ENCODE data around the gene SPATC1L. TPM values are rescaled to one million over a fixed set of nuclear protein-coding genes. Genes with fewer than 3 reads are reported as not detected.

The SPATC1L gene
- total RNA-seq, 1 experiment from 2014 or later: 36.0 TPM

DNA sequence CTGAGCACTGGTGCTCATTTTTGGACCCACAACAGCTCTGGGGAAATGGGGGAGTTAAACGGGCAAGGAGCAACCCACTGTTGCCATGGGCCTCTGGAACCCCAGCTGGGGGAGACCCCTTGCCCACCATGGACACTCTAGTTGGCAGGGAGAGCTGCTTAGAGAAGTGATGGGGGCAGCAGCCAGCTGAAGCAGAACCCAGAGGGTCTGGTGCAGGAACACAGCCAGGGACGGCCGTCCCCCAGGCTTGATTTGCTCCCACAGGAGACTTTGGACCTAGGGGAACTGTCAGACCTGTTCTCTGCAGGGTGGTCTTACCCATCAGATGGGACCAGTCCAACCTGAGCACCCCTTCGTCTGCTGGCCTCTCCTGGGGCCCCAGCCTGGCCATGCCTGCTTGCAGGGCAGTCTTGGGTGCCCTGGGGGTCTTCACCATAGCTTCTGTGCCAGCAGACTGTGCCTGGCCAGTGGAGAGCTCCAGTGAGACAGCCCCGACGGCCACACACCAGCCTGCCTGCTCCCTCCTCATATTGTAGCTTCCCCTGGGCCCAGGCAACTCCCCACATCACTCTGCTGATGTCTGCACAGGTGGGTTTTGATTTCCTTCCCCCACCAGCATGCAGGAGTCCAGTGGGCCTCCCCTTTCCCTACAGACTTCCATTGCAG is 11.3 kb downstream of the SPATC1L start:
- Histone ChIP-seq H3K79me1 (ENCODE audit: insufficient read depth, low read depth, low read length, poor library complexity, severe bottlenecking) (peaks cover 6% of the 10 kb centered on the region), H3K23me2 (ENCODE audit: insufficient read length, low read depth, low read length, poor library complexity, severe bottlenecking) (no peaks in the 10 kb centered on the region), H4K8ac (replicated peaks; ENCODE audit: insufficient read length, low read depth, low read length) (no peak overlapping the region), H3K9ac (ENCODE audit: extremely low read depth, insufficient read length, low read length) (no peak overlapping the region), H4K5ac (ENCODE audit: insufficient read length, low read depth, low read length) (no peak overlapping the region), H3T11ph (ENCODE audit: low read length) (no peak overlapping the region), H3K4ac (ENCODE audit: low read depth, low read length) (no peak overlapping the region), H3K14ac (ENCODE audit: insufficient read depth, low read length) (no peak overlapping the region; the same call in 1 of the 2 replicates), H3K79me2 (ENCODE audit: insufficient read depth, low read length) (no peaks in the 10 kb centered on the region; the same call in 1 of the 2 replicates), H2BK12ac (ENCODE audit: insufficient read length, low read depth, low read length) (no peak overlapping the region), H4K91ac (ENCODE audit: insufficient read length, low read depth, low read length) (no peak overlapping the region), H2BK15ac (ENCODE audit: low read depth, low read length) (no peak overlapping the region), H3K27me3 (ENCODE audit: insufficient read depth, low read length) (no peaks in the 10 kb centered on the region), H3K4me1 (ENCODE audit: insufficient read depth, low read length) (0 out of 2 replicates have a peak, but pooled peaks cover 3% of the 10 kb centered on the region), H2BK20ac (ENCODE audit: low read depth, low read length, poor library complexity, severe bottlenecking) (no peak overlapping the region), H3K27ac (ENCODE audit: insufficient read length, low read depth, low read length) (no peak overlapping the region), H2AK5ac (ENCODE audit: insufficient read length, low read length) (no peak overlapping the region), H2AFZ (ENCODE audit: low read length) (no peak overlapping the region), H4K20me1 (ENCODE audit: control insufficient read depth, insufficient read depth, insufficient read length) (no peaks in the 10 kb centered on the region), H3K4me2 (ENCODE audit: insufficient read depth, insufficient read length, low read length) (no peak overlapping the region), H3K18ac (ENCODE audit: insufficient read length, low read depth, low read length) (no peak overlapping the region), H3K9me3 (ENCODE audit: control insufficient read depth, low read depth, low read length) (no peaks in the 10 kb centered on the region), H2BK5ac (ENCODE audit: insufficient read length, low read length) (no peak overlapping the region), H2BK120ac (ENCODE audit: low read depth, low read length, poor library complexity, severe bottlenecking) (no peak overlapping the region), H3K23ac (ENCODE audit: insufficient read length, low read depth, low read length) (no peak overlapping the region), H3K56ac (ENCODE audit: insufficient read length, low read depth, low read length) (no peak overlapping the region)
- TF ChIP-seq, protein P1, sequence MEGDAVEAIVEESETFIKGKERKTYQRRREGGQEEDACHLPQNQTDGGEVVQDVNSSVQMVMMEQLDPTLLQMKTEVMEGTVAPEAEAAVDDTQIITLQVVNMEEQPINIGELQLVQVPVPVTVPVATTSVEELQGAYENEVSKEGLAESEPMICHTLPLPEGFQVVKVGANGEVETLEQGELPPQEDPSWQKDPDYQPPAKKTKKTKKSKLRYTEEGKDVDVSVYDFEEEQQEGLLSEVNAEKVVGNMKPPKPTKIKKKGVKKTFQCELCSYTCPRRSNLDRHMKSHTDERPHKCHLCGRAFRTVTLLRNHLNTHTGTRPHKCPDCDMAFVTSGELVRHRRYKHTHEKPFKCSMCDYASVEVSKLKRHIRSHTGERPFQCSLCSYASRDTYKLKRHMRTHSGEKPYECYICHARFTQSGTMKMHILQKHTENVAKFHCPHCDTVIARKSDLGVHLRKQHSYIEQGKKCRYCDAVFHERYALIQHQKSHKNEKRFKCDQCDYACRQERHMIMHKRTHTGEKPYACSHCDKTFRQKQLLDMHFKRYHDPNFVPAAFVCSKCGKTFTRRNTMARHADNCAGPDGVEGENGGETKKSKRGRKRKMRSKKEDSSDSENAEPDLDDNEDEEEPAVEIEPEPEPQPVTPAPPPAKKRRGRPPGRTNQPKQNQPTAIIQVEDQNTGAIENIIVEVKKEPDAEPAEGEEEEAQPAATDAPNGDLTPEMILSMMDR (conservative IDR thresholded peaks at IDR 0.05): no peak
- H3K4me3 Mint-ChIP-seq: no peak overlapping the region
- no peak for DNase-seq
- peak overlapping the region in 2 of 3 experiments; percentile 8 to 70; a peak in 2 of 7 replicates for H3K27ac Mint-ChIP-seq
- H3K4me1 Mint-ChIP-seq: peaks cover 0 to 7% of the 10 kb centered on the region in 2 experiments; a peak in 2 of 4 replicates
- WGBS (ENCODE audit: extremely low coverage, insufficient read length, low lambda C conversion rate): no CpG with 5 or more reads among the region's 6 CpGs
- H3K36me3 Mint-ChIP-seq (ENCODE audit: insufficient read depth in 1 of 3, low read depth in 3 of 3): peaks cover 6 to 27% (median 12%) of the 10 kb centered on the region in 3 experiments; a peak in 6 of 7 replicates
- H3K9me3 Mint-ChIP-seq: peaks cover 9 to 27% of the 10 kb centered on the region in 2 experiments; a peak in 4 of 5 replicates
- H3K27me3 Mint-ChIP-seq (ENCODE audit: low read depth): no peaks in the 10 kb centered on the region

Data from H9 (cell line).